ENCODE data around the gene CPLX3.

Gene CPLX3

GRCh38 chr15:74825866-74826265 is 561 bp upstream of the CPLX3 start:
- in situ Hi-C loops (cut with HindIII; ENCODE audit: low sequenced_read_pairs), result no loop called here
- H3K4me3 ChIP-seq (ENCODE audit: low read depth, low read length), result no peak overlapping the region
- DNase-seq (ENCODE audit: low read depth, low spot score), result no peak
- no peak for TF ChIP-seq CTCF (IDR thresholded peaks at IDR 0.05; ENCODE audit: low read depth, low read length)

- H3K4me3 ChIP-seq (ENCODE audit: low read depth, low read length), result no peak overlapping the region
- TF ChIP-seq CTCF (IDR thresholded peaks at IDR 0.05; ENCODE audit: low read depth, low read length), result no peak
- no peak for DNase-seq (ENCODE audit: low read depth, low spot score)
- in situ Hi-C loops (cut with HindIII; ENCODE audit: low sequenced_read_pairs), result no loop called here
These were observed 494 bp downstream of the CPLX3 start for GRCh38 chr15:74826921-74827320.

- in situ Hi-C loops (cut with HindIII; ENCODE audit: low sequenced_read_pairs), result no loop called here
- no peak for TF ChIP-seq CTCF (IDR thresholded peaks at IDR 0.05; ENCODE audit: low read depth, low read length)
- H3K4me3 ChIP-seq (ENCODE audit: low read depth, low read length), result no peak overlapping the region
- no peak for DNase-seq (ENCODE audit: low read depth, low spot score)
These were observed 1.2 kb downstream of the CPLX3 start for GRCh38 chr15:74827614-74828013.

- DNase-seq (ENCODE audit: low read depth, low spot score), result no peak
- in situ Hi-C loops (cut with HindIII; ENCODE audit: low sequenced_read_pairs), result no loop called here
- no peak for TF ChIP-seq CTCF (IDR thresholded peaks at IDR 0.05; ENCODE audit: low read depth, low read length)
- no peak overlapping the region for H3K4me3 ChIP-seq (ENCODE audit: low read depth, low read length)
These were observed 2.4 kb downstream of the CPLX3 start for GRCh38 chr15:74828835-74829234.

- no peak overlapping the region for H3K4me3 ChIP-seq (ENCODE audit: low read depth, low read length)
- no peak for DNase-seq (ENCODE audit: low read depth, low spot score)
- no peak for TF ChIP-seq CTCF (IDR thresholded peaks at IDR 0.05; ENCODE audit: low read depth, low read length)
- in situ Hi-C loops (cut with HindIII; ENCODE audit: low sequenced_read_pairs), result no loop called here
These were observed 3.1 kb downstream of the CPLX3 start for GRCh38 chr15:74829486-74829885.

- DNase-seq (ENCODE audit: low read depth, low spot score), result no peak
- TF ChIP-seq CTCF (IDR thresholded peaks at IDR 0.05; ENCODE audit: low read depth, low read length), result no peak
- H3K4me3 ChIP-seq (ENCODE audit: low read depth, low read length), result no peak overlapping the region
- in situ Hi-C loops (cut with HindIII; ENCODE audit: low sequenced_read_pairs), result no loop called here
These were observed 3.6 kb downstream of the CPLX3 start for GRCh38 chr15:74829991-74830390.

- in situ Hi-C loops (cut with HindIII; ENCODE audit: low sequenced_read_pairs), result no loop called here
- H3K4me3 ChIP-seq (ENCODE audit: low read depth, low read length), result no peak overlapping the region
- TF ChIP-seq CTCF (IDR thresholded peaks at IDR 0.05; ENCODE audit: low read depth, low read length), result no peak
- DNase-seq (ENCODE audit: low read depth, low spot score), result no peak
These were observed 4.4 kb downstream of the CPLX3 start for GRCh38 chr15:74830868-74831267.
